Loucy (cell line): ENCODE measurements around the gene CACNA1C.

Experiments
- H2AFZ ChIP-seq: fragments of 200-600 bp; sonication (generic); 2 replicates; pipeline ENCODE4 v1.6.0; 2016; ENCODE audit warnings: antibody characterized with exemption, mild to moderate bottlenecking, low read length, moderate library complexity
- H3F3A ChIP-seq: fragments of 200-600 bp; 2 replicates; pipeline ENCODE4 v1.6.0; 2016; ENCODE audit warnings: antibody characterized with exemption, low read depth, mild to moderate bottlenecking
- H3K27me3 ChIP-seq: fragments of 200-600 bp; sonication (generic); 2 replicates; pipeline ENCODE4 v1.6.1; 2014; ENCODE audit warnings: low read length, mild to moderate bottlenecking; ENCODE audit not compliant: insufficient read depth, poor library complexity, severe bottlenecking
- H3K36me3 ChIP-seq: fragments of 200-600 bp; sonication (generic); 2 replicates; pipeline ENCODE4 v1.6.1; 2016; ENCODE audit warnings: low read length; ENCODE audit not compliant: insufficient read depth
- H3K4me1 ChIP-seq: fragments of 200-600 bp; sonication (generic); 2 replicates; pipeline ENCODE4 v1.5.1; 2014; ENCODE audit warnings: low read length, mild to moderate bottlenecking; ENCODE audit not compliant: insufficient read depth, poor library complexity, severe bottlenecking
- H3K4me2 ChIP-seq: fragments of 200-600 bp; sonication (generic); 2 replicates; pipeline ENCODE4 v1.6.0; 2014; ENCODE audit warnings: antibody characterized with exemption, low read length, low read depth, mild to moderate bottlenecking; ENCODE audit not compliant: poor library complexity, severe bottlenecking
- H3K4me3 ChIP-seq: fragments of 200-600 bp; sonication (generic); 2 replicates; pipeline ENCODE4 v1.5.1; 2014; ENCODE audit warnings: low read length, mild to moderate bottlenecking, mixed read lengths; ENCODE audit not compliant: poor library complexity, severe bottlenecking
- H3K79me2 ChIP-seq: fragments of 200-600 bp; sonication (generic); 2 replicates; pipeline ENCODE4 v1.6.1; 2014; ENCODE audit warnings: low read length; ENCODE audit not compliant: insufficient read depth
- H3K9ac ChIP-seq: fragments of 200-600 bp; sonication (generic); 2 replicates; pipeline ENCODE4 v1.6.0; 2014; ENCODE audit warnings: mild to moderate bottlenecking, low read depth, low read length, moderate library complexity; ENCODE audit not compliant: poor library complexity, severe bottlenecking
- H3K9me2 ChIP-seq: fragments of 200-600 bp; sonication (generic); replicated peaks from 2 replicates; pipeline ENCODE4 v1.6.1; 2016; ENCODE audit warnings: low read depth, low read length, mixed read lengths
- H3K9me3 ChIP-seq: fragments of 200-600 bp; sonication (generic); 2 replicates; pipeline ENCODE4 v1.6.1; 2014; ENCODE audit warnings: mild to moderate bottlenecking, antibody characterized with exemption, low read length, low read depth; ENCODE audit not compliant: insufficient read depth
- H4K20me1 ChIP-seq: fragments of 200-600 bp; sonication (generic); 2 replicates; pipeline ENCODE4 v1.6.0; 2014; ENCODE audit warnings: antibody characterized with exemption, low read length, mild to moderate bottlenecking; ENCODE audit not compliant: insufficient read depth, poor library complexity, severe bottlenecking
- CTCF ChIP-seq: fragments of 200-600 bp; sonication (generic); conservative IDR thresholded peaks from 2 replicates; pipeline ENCODE4 v1.5.1; 2014; ENCODE audit warnings: mild to moderate bottlenecking, antibody characterized with exemption, low read length
- EZH2phosphoT487 ChIP-seq: fragments of 200-600 bp; IDR thresholded peaks from 2 replicates; pipeline ENCODE4 v1.6.1; 2018; ENCODE audit warnings: antibody characterized with exemption, mild to moderate bottlenecking, moderate library complexity, borderline replicate concordance

The CACNA1C gene

GRCh38 chr12:2492236-2492635 lies 439.4 kb downstream of the CACNA1C start:
- H3K27me3 ChIP-seq = peaks cover 17% of the 10 kb centered on the region
- H2AFZ ChIP-seq = no peak overlapping the region

GRCh38 chr12:2493086-2493485 lies 440.3 kb downstream of the CACNA1C start:
- no peak overlapping the region for H3K4me3 ChIP-seq
- TF ChIP-seq EZH2phosphoT487 = no peak
- no peak for TF ChIP-seq CTCF
- H3K36me3 ChIP-seq = no peaks in the 10 kb centered on the region
- no peak overlapping the region for H3K4me2 ChIP-seq
- no peaks in the 10 kb centered on the region for H3F3A ChIP-seq
- H3K9me2 ChIP-seq = no peaks in the 10 kb centered on the region
- no peak overlapping the region for H2AFZ ChIP-seq
- H3K79me2 ChIP-seq = no peaks in the 10 kb centered on the region
- no peaks in the 10 kb centered on the region for H3K4me1 ChIP-seq
- no peak overlapping the region for H3K9ac ChIP-seq
- H3K27me3 ChIP-seq = peaks cover 17% of the 10 kb centered on the region
- H3K9me3 ChIP-seq = no peaks in the 10 kb centered on the region
- no peaks in the 10 kb centered on the region for H4K20me1 ChIP-seq

More at GRCh38 chr12:2492236-2492635, 439.4 kb downstream of the CACNA1C start:
- no peaks in the 10 kb centered on the region for H3K36me3 ChIP-seq
- no peaks in the 10 kb centered on the region for H3K9me2 ChIP-seq
- TF ChIP-seq CTCF = no peak
- TF ChIP-seq EZH2phosphoT487 = no peak
- H3K4me3 ChIP-seq = no peak overlapping the region
- no peaks in the 10 kb centered on the region for H3K4me1 ChIP-seq
- no peak overlapping the region for H3K4me2 ChIP-seq
- H3F3A ChIP-seq = no peaks in the 10 kb centered on the region
- H3K9ac ChIP-seq = no peak overlapping the region
- H3K9me3 ChIP-seq = no peaks in the 10 kb centered on the region
- H3K79me2 ChIP-seq = no peaks in the 10 kb centered on the region
- no peaks in the 10 kb centered on the region for H4K20me1 ChIP-seq

- Histone ChIP-seq H3K4me3 (no peak overlapping the region), H2AFZ (no peak overlapping the region), H3F3A (no peaks in the 10 kb centered on the region), H3K9me3 (no peaks in the 10 kb centered on the region), H3K27me3 (peaks cover 12% of the 10 kb centered on the region), H3K9me2 (no peaks in the 10 kb centered on the region), H3K9ac (no peak overlapping the region), H3K4me1 (no peaks in the 10 kb centered on the region), H4K20me1 (no peaks in the 10 kb centered on the region), H3K79me2 (no peaks in the 10 kb centered on the region), H3K36me3 (no peaks in the 10 kb centered on the region), H3K4me2 (no peak overlapping the region)
- no peak for TF ChIP-seq EZH2phosphoT487
- TF ChIP-seq CTCF = no peak
These were observed 441.9 kb downstream of the CACNA1C start for GRCh38 chr12:2494486-2495192.
